Cerebellar cortex (tissue), 1 donor: ENCODE data around the gene NAGPA.
"Not testable (repeated sequence)": the region's sequence is repeated elsewhere in the genome, so short reads cannot be mapped to it uniquely, and the experiment has no call there.

ENCODE experiments used
- DNase-seq: peaks from one replicate; pipeline ENCODE4 v3.0.0-alpha.2; 2015; ENCODE audit warnings: low spot score

Gene NAGPA, protein sequence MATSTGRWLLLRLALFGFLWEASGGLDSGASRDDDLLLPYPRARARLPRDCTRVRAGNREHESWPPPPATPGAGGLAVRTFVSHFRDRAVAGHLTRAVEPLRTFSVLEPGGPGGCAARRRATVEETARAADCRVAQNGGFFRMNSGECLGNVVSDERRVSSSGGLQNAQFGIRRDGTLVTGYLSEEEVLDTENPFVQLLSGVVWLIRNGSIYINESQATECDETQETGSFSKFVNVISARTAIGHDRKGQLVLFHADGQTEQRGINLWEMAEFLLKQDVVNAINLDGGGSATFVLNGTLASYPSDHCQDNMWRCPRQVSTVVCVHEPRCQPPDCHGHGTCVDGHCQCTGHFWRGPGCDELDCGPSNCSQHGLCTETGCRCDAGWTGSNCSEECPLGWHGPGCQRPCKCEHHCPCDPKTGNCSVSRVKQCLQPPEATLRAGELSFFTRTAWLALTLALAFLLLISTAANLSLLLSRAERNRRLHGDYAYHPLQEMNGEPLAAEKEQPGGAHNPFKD

DNA sequence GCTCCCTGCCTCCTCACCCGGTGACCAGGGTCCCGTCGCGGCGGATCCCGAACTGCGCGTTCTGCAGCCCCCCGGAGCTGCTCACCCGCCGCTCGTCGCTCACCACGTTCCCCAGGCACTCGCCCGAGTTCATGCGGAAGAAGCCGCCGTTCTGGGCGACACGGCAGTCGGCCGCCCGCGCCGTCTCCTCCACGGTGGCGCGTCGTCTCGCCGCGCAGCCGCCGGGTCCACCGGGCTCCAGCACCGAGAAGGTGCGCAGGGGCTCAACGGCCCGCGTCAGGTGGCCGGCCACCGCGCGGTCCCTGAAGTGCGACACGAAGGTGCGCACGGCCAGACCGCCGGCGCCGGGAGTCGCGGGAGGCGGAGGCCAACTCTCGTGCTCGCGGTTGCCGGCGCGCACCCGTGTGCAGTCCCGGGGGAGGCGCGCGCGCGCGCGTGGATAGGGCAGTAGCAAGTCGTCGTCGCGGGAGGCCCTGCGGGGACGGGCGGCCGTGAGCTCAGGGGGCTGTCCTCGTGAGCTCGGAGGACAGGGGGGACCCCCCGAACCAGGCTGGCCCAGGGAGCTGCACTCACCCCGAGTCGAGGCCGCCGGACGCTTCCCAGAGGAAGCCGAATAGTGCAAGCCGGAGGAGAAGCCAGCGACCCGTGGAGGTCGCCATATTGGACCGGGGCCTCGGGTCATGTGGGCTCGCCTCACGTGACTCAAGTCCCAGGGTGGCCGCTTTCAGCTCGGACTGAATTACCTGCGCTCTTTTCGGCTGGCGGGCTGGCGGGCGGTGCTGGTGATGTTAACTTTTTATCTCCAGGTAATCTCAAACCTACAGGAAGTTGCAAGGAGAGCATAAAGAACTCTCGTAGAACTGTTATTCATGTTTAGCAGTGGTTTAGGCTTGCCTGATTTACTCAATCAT lies at the start of gene NAGPA:
Gene NAGPA (minus strand): TSS at position 680 of the 911 bp plus-strand sequence. CDS start 21 bp downstream, at position 659.
- DNase-seq, result peak; percentile 87

DNA sequence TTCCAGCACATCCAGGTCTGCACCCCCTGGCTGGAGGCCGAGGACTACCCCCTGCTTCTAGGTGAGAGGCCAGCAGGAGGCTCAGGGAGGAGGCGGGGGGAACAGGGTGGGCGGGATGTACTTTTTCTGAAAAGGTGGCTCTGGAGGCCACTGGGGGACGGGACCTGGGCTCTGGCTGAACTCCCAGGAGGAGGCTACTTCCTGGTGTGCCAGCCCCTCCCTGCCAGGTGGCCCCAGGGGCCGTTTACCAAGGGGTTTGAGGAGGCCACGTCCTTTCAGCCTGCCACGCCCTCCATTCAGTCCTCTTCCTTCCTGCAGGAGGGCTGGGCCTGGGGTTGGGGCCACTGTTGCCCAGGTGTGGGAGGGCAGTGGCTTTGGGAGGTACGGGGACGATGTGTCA lies 47.3 kb upstream of the NAGPA start:
- not testable (repeated sequence) for DNase-seq

DNA sequence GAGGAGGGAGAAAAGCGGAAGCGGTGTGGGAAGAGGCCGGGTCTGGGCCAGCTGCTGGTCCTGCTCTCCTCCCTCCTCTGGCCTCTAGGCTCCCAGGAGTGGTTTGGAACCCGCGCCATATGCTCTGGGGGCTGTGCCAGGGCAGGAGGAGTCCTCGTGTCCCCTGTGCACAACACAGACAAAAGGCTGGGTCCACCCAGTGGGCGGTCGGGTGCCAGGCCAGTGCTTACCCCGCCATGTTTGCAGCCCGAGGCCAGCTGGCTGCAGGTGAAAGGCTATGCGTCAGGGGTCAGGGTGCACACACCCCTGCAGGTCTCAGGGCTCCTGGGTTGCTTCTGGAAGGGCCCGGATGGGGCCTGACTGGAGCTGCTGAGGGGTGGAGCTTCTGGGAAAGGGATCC lies 46.7 kb upstream of the NAGPA start:
- DNase-seq, result not testable (repeated sequence)

DNA sequence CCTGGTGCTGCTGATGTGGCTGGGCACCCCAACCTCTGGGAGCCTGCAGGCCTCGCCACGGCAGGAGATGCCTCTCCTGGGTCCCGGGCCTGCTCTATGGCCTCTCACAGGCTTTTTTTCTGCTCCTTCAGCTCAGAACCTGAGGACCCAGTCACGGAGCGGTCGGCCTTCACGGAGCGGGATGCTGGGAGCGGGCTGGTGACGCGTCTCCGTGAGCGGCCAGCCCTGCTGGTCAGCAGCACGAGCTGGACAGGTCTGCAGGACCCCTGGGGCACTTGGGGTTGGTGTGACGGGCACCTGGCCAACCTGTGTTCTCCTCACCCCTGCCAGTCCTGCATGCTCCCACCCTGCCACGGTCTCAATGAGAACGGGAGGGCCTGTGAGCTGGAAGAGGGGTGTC lies 44.9 kb upstream of the NAGPA start:
- DNase-seq, result no peak

DNA sequence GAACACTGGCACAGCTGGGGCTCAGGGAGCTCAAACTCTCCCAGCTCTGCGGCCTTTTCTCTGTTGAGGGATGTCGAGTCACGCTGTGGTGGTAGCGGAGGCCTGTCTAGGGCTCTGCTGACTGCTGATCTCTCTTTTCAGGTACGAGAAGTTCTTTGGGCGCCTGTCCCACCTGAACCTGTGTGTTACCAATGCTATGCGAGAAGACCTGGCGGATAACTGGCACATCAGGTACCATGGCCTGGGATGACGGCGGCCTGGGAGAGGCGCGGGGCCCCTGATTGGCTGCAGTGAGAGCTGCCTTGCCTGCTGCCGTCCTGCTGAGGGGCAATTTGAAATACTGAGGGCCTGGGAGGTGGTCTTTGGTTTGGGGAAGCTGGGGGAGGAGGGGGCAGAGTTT lies 43.6 kb upstream of the NAGPA start:
- DNase-seq, result no peak

DNA sequence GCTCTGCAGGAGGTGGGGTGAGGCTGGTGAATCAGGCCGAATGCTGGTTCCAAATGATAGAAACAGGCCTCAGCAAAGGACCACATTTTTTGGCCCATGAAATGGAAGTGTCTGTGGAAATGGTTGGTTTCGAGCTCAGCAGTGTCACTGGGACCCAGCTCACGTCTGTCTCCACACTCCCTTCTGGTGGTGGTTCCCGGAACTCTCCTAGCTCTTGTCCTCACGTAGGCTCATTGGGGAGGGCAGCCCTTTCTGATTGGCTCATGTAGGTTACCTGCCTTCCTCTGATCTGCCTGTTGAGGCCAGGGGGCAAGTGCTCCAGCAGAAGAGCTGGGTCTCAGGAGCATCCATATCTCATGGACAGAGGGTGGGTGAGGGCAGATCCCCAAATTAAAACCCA lies 41.9 kb upstream of the NAGPA start:
- peak; percentile 33 for DNase-seq

DNA sequence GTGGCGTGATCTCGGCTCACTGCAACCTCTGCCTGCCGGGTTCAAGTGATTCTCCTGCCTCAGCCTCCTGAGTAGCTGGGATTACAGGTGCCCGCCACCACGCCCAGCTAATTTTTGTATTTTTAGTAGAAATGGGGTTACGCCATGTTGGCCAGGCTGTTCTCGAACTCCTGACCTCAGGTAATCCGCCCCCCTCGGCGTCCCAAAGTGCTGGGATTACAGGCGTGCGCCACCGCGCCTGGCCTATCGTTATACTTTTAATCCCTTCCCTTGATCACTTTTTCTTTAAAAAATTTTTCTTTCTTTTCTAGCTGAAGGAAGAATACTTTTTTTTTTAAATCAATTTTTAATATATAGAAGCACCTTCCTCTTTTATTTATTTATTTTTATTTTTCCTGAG lies 40.0 kb upstream of the NAGPA start:
- not testable (repeated sequence) for DNase-seq

DNA sequence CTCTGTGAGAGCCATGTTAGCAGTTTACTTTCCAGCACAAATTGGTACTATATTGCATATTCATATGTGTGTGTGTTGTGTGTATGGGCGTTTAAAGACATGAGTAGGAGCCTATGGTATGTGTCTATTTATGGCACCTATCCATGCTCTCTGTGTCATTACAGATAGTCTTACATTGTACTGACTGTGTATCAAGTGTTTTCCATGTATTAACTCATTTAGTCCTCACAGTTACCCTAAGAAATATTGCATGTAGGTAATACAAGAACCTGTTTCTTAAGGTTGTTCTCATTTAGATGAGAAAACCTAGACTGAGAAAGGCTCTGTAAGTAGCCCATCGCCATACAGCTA lies 39.5 kb upstream of the NAGPA start:
- no peak for DNase-seq

DNA sequence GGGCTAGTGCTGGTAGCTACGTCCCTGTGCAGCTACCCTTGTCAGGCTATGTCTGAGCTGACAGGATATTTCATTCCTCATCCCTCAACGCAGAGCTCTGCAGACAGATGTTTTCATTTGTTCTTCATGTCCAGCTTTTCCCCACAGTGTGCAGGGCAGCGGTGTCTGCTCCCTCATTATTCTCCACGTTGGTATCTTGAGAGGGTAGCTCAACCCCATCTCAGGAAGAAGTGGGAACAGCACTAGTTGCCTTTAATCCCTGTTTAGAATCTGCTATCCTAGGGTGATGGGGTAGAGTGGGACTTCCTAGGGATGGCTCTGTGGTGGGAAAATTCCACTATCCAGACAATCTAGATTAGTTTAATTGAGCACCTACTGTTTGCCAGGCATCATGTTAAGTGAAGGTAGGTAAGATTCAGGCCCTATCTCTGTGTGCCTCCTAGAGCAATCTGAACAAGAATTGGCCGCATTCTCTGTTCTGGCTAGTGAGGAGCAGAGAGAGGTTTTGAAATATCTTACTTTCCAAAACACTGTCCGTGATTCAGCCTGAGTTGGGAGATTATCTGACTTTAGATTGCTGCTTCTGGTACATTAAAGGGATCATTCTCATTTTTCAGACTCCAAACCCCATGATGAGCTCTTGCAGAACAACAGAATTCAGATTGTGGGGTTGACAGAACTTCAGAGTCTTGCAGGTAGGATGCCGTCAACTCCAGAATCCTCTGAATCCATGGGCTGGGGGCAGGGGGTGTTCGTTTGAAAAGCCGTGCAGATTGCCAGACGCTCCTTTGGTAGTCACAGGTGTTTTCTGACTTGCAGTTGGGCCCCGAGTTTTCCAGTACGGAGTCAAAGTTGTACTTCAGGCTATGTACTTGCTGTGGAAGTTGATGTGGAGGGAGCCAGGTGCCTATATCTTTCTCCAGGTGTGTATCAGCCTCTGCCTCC lies 38.9 kb upstream of the NAGPA start:
- DNase-seq, result no peak

DNA sequence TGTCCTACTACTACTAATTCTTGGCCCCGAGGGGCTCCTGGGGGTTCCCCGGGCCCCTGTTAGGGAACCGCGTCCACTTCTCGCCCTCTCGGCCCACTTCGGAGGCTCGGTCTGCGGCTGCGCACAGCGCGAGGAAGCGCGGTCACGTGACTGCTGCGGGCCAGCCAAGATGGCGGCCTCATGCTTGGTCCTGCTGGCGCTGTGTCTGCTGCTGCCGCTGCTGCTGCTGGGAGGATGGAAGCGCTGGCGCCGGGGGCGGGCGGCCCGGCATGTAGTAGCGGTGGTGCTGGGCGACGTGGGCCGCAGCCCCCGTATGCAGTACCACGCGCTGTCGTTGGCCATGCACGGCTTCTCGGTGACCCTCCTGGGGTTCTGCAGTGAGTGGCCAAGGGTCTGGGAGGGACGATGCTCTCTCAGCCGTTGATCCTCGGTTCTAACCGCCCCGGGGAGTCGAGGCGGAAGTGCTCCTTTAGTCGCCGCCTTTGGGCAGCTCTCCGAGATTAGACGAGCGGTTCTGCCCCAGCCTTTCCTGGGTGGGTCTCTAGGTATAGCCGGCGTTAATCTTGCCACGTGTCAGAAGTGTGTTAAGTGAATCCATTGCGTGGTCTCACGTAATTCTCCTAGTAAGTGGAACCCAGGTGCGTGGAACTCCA lies 38.1 kb upstream of the NAGPA start, which contains the start of gene ALG1:
Gene ALG1 (plus strand): TSS at position 163 of the 653 bp plus-strand sequence. CDS start 7 bp downstream, at position 170.
- peak; percentile 81 for DNase-seq

DNA sequence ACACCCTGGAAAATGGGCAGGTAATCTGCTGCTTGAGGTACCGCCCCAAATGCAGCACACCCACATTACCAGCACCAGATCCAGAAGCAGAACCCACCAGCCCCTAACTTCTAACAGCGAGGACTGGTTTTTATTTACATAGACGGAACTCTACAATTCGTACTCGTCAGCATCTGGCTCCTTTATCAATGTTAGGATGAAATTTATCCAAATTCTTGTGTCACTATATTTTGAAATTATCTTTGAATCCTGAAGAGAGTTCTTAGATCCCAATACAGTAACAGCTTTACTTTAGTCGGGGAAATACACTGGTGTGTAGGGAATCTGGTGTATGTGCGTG lies 37.6 kb upstream of the NAGPA start:
- no peak for DNase-seq

DNA sequence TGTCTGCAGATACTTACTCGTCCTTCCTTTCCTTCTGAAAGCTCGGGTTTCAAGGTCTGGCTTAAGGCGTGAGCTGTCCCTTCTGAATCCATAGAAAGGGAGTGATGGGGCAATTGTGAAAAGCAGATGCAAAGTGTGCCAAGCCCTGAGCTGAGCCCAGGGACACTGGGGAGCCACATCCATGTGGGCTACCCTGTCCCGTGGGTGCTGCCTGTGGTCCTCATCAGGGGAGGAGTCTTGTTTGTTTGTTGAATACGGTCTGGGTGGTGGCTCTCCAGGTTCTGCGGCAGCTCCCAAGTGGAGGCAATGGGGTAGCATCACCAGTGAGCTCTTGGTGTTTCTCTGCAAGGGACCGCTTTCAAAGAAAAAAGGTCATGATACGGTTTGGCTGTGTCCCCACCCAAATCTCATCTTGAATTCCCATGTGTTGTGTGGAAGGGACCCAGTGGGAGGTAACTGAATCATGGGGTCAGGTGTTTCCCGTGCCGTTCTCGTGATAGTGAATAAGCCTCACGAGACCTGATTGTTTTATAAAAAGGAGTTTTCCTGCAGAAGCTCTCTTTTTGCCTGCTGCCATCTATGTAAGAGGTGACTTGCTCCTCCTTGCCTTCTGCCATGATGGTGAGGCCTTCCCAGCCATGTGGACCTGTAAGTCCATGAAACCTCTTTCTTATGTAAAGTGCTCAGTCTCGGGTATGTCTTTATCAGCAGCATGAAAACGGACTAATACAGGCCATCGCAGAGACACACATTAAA lies 36.9 kb upstream of the NAGPA start:
- no peak for DNase-seq

DNA sequence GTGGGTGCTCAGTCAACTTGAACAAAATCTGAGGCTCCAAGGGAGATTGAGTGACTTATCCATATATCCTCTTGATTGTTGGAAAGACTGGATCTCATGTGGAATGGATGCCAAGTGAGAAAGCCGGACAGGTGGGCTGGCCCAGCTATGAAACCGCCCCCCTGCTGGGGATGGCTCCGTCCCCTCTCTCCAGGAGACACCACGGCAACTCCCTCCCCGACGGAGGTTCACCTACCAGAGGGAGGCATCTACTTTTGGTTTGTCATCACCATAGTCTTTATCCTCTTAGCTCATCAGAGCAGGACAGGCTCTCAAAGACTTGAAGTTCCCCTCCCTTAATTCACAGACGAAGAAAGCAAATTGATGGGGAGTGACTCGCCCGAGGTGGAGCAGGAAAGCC lies 36.1 kb upstream of the NAGPA start:
- DNase-seq, result no peak

DNA sequence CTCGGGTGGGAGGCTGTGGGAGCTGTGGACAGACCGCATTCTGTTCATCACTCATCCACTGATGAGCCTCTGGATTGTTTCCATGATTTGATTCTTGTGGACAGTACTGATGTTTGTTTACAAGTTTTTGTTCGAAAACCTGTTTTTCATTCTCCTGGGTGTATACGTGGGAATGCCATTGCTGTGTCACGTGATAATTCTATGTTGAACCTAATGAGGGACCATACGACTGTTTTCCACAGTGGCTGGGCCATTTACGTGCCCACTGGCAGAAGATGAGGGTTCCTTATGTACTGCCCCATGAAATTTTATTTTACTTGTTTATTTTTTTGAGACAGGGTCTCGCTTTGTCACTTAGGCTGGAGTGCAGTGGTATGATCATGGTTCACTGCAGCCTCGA lies 35.3 kb upstream of the NAGPA start:
- DNase-seq, result no peak

DNA sequence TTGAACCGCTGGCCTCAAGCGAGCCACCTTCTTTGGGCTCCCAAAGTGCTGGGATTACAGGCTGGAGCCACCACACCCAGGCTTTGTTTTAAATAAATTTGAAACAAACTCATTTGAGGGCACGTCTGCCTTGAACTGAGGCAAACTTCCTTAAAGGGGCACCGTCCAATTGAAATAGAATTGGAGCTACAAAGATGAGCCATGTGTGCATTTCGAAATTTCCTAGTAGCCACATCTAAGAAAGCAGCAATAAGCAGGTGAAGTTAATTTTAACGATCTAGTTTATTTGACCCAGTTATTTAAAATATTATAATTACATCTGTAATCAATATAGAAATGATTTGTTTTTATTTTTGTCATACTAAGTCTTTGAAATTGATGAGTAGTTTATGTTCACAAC lies 32.8 kb upstream of the NAGPA start:
- no peak for DNase-seq

DNA sequence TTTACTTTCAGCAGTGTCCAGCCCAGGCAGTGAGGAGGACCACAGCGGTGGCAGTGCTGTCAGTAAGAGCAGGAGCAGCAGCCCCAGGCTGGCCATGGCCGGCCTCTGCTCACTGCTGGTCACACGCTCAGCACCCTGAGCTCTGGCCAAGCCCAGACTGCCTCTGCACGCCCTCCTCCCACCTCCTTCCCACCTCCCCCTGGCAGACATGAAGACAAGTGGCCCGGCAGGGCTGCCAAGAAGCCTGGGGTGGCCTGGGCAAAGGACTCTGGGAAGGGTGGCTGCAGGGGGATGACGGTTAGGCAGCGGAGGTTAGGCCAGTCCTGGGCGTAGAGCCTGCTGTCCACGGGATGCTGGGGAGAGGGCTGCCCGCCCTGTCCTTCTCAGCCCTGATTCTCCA lies 32.1 kb upstream of the NAGPA start, which contains the start of gene C16orf89:
Gene C16orf89 (minus strand): TSS at position 144 of the 400 bp plus-strand sequence. CDS start 48 bp downstream, at position 96.
- peak; percentile 63 for DNase-seq

DNA sequence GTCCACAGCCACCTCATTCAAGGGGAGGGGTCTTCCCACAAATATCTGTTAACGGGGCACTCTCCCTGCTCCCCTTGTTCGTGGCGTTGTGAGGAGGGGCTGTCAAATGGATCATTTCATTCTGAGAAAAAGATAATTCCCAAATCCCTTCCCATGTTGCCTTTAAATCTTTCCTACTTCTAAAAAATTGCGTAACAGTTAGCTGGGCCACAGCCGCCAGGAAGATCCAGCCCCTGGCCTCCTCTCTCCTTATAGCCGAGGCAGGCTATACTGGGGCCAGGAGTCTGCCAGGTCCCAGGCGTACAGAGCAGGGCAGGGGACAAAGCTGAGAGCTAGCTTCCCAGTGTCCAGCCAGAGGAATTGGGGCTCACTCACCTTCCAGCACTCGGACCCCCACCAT lies 31.6 kb upstream of the NAGPA start:
- no peak for DNase-seq

DNA sequence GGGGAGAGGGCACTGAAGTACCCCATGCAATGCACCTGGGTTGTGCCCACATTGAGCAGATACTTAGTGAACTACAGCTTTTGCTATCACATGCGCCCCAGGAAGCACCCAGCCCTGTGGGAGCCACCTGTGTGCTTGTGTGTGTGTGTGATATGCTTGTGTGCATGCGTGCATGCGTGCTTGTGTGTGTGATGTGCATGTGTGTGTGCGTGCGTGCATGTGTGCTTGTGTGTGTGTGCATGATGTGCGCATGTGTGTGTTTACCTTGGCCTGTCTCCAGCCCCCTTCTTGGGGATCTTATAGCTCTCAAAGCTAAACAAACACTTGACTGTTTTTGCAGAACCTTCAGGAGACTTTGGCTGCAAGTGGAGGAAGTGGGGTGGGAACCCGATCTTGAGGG lies 31.2 kb upstream of the NAGPA start:
- peak; percentile 5 for DNase-seq

DNA sequence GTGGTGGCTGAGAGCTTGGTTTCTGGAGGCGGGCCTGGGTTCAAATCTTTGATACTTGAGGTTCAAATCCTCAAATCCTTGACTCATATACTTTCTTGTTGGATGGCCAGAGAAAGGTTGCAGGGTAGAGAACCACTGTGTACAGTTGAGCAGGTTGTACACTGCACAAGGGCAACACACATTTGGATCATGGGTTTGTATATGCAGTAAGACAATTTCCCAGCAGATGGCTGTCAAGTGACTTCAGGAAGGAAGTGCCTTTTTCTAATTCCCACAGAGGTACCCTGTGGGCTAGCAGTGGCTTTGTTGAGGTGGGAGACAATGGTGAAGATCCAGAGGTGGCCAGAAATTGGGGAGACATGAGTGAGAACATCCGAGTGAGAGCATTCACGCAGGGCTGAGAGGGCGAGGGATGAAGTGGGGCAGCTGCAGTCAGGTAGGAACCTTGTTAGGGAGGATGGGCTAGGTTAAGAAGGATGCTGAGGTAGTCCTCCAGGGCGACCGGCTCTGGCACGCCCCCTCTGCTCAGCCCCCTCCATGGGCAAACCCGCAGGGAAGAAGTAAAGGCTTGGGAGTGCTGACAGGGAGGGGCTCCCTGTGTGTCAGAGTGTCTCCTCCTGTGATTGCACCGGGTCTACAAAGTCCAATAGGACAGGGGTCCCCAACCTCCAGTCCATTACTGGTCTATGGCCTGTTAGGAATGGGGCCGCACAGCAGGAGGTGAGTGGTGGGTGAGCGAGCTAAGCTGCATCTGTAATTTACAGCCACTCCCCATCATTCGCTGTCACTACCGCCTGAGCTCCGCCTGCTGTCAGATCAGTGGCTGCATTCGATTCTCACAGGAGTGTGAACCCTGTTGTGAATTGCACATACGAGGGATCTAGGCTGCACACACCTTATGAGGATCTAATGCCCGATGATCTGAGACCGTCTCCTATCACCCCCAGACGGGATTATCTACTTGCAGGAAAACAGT lies 29.3 kb upstream of the NAGPA start:
- DNase-seq, result peak; percentile 4
